Keratinocyte (primary cell): ENCODE results near the gene IGFBP5. TPM values are rescaled to one million over a fixed set of nuclear protein-coding genes. Genes with fewer than 3 reads are reported as not detected.

ENCODE experiments used
- DNase-seq: peaks from one replicate; pipeline ENCODE4 v3.0.0-alpha.2; 2011; ENCODE audit warnings: low read depth, missing footprints, low spot score
- FAIRE-seq: peaks from 2 replicates; lab custom pipeline; 2011; peaks lifted over from hg19 to GRCh38; lab: Jason Lieb, UNC
- H2AFZ ChIP-seq: 2 replicates; pipeline ENCODE4 v1.6.0; 2012; ENCODE audit warnings: low read length, control low read depth, inconsistent platforms; ENCODE audit not compliant: control insufficient read depth
- H3K27ac ChIP-seq: 2 replicates; pipeline ENCODE4 v1.5.1; 2011; ENCODE audit warnings: low read length; ENCODE audit not compliant: control insufficient read depth, insufficient read depth
- H3K27me3 ChIP-seq: 3 replicates; pipeline ENCODE4 v1.6.0; 2011; ENCODE audit warnings: low read length; ENCODE audit not compliant: control insufficient read depth, insufficient read depth; ENCODE audit errors: extremely low read depth
- H3K36me3 ChIP-seq, 2 experiments: 2 replicates in 1 of 2; 3 replicates in 1 of 2; pipeline ENCODE4 v1.5.1; 2011; ENCODE audit warnings: low read length in 2 of 2, mild to moderate bottlenecking in 1 of 2; ENCODE audit not compliant: control insufficient read depth in 2 of 2, insufficient read depth in 2 of 2; ENCODE audit errors: extremely low read depth in 1 of 2
- H3K4me1 ChIP-seq: 3 replicates; pipeline ENCODE4 v1.5.1; 2011; ENCODE audit warnings: low read length; ENCODE audit not compliant: control insufficient read depth, insufficient read depth; ENCODE audit errors: extremely low read depth
- H3K4me2 ChIP-seq: 3 replicates; pipeline ENCODE4 v1.6.0; 2011; ENCODE audit warnings: low read depth, low read length; ENCODE audit not compliant: control insufficient read depth, insufficient read depth; ENCODE audit errors: extremely low read depth
- H3K4me3 ChIP-seq, 3 experiments: fragments of 200-600 bp in 1 of 3; sonication (generic) in 1 of 3; 2 replicates in 2 of 3; 3 replicates in 1 of 3; pipeline ENCODE4 v1.5.1; 2011 to 2016; ENCODE audit warnings: low read length in 3 of 3, mild to moderate bottlenecking in 3 of 3, control low read depth in 2 of 3, inconsistent platforms in 1 of 3, low read depth in 1 of 3, mixed read lengths in 1 of 3, mixed run types in 1 of 3, moderate library complexity in 1 of 3; ENCODE audit not compliant: control insufficient read depth in 2 of 3, insufficient read depth in 2 of 3; ENCODE audit errors: extremely low read depth in 1 of 3
- H3K79me2 ChIP-seq: 2 replicates; pipeline ENCODE4 v1.6.0; 2012; ENCODE audit warnings: low read length; ENCODE audit not compliant: control insufficient read depth, insufficient read depth
- H3K9ac ChIP-seq: 3 replicates; pipeline ENCODE4 v1.6.0; 2011; ENCODE audit warnings: low read length; ENCODE audit not compliant: control insufficient read depth, insufficient read depth; ENCODE audit errors: extremely low read depth
- H3K9me1 ChIP-seq: 3 replicates; pipeline ENCODE4 v1.6.0; 2011; ENCODE audit warnings: low read length; ENCODE audit not compliant: control insufficient read depth, insufficient read depth; ENCODE audit errors: extremely low read depth
- H3K9me3 ChIP-seq: 2 replicates; pipeline ENCODE4 v1.5.1; 2012; ENCODE audit warnings: low read depth, low read length; ENCODE audit not compliant: control insufficient read depth
- H4K20me1 ChIP-seq: 3 replicates; pipeline ENCODE4 v1.6.0; 2011; ENCODE audit warnings: low read length; ENCODE audit not compliant: control insufficient read depth, insufficient read depth; ENCODE audit errors: extremely low read depth
- EZH2 ChIP-seq: IDR thresholded peaks from one replicate; pipeline ENCODE4 v1.6.1; 2012; ENCODE audit warnings: inconsistent platforms, mild to moderate bottlenecking, low read length, moderate library complexity
- dilution Hi-C: fragments of 300-500 bp; cut with MboI; formaldehyde crosslinking; loops from one replicate; pipeline ENCODE4 v1.7.0; 2020; ENCODE audit warnings: low sequenced_read_pairs; ENCODE audit not compliant: extremely low pct_ligation_motif_present
- polyA plus RNA-seq, 5 experiments: library from polyadenylated mRNA; depleted of rRNA in 3 of 5; stranded (reverse) in 3 of 5; stranded (forward) in 1 of 5; unstranded in 1 of 5; fragments of >200 nt; gene quantifications; 1 replicate in 1 of 5; 2 replicates in 3 of 5; 3 replicates in 1 of 5; pipeline versions ENCODE4 v1.2.1 to v1.2.3, GENCODE V29; 2011 to 2012; ENCODE audit warnings: missing spikeins in 2 of 5, low read depth in 1 of 5, low replicate concordance in 1 of 5
- TF ChIP-seq, protein P1 (sequence below), 3 experiments: IDR thresholded peaks in 1 of 3; conservative IDR thresholded peaks in 1 of 3; optimal IDR thresholded peaks in 1 of 3; 2 replicates in 2 of 3; 3 replicates in 1 of 3; pipeline versions ENCODE3 to v1.5.1; 2011; ENCODE audit warnings: low read length in 3 of 3, mild to moderate bottlenecking in 3 of 3, moderate library complexity in 2 of 3, control low read depth in 1 of 3, inconsistent platforms in 1 of 3; ENCODE audit not compliant: insufficient read depth in 2 of 3; ENCODE audit errors: extremely low read depth in 1 of 3

Gene IGFBP5
- polyA plus RNA-seq, 1 donor (not counting 4 experiments of a cell fraction or from before 2014, with no cell fraction given), result 1.1 TPM

DNA sequence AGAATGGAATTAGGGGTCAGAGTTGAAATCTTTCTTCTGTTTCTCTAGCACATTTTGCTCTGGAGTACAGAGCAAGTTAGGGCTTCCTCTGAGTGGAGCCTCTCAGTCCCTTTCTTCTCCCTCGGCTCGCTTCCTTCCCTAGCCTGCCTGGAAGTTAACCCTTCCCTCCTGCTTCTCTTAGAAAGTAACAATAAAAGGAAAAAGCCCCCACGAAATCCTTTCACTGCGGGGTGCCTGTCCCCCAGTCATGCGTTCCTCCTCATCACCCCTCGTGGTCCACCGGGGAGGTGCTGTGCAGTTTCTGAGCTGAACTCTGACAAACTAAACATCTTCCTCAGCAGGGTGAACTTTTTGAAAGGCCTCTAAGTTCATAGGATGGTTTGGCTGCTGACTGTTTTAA is 60.2 kb downstream of the IGFBP5 start:
- Histone ChIP-seq H3K4me3 (no peak overlapping the region), H3K9me1 (no peaks in the 10 kb centered on the region), H3K4me2 (no peak overlapping the region), H3K9ac (no peak overlapping the region), H3K27me3 (peaks cover 40% of the 10 kb centered on the region), H3K36me3 (no peaks in the 10 kb centered on the region), H3K27ac (no peak overlapping the region), H4K20me1 (no peaks in the 10 kb centered on the region), H3K4me1 (peaks cover 12% of the 10 kb centered on the region), H3K9me3 (no peaks in the 10 kb centered on the region), H2AFZ (no peak overlapping the region), H3K79me2 (no peaks in the 10 kb centered on the region)
- dilution Hi-C loops, result no loop called here
- no peak for DNase-seq
- TF ChIP-seq, protein P1, sequence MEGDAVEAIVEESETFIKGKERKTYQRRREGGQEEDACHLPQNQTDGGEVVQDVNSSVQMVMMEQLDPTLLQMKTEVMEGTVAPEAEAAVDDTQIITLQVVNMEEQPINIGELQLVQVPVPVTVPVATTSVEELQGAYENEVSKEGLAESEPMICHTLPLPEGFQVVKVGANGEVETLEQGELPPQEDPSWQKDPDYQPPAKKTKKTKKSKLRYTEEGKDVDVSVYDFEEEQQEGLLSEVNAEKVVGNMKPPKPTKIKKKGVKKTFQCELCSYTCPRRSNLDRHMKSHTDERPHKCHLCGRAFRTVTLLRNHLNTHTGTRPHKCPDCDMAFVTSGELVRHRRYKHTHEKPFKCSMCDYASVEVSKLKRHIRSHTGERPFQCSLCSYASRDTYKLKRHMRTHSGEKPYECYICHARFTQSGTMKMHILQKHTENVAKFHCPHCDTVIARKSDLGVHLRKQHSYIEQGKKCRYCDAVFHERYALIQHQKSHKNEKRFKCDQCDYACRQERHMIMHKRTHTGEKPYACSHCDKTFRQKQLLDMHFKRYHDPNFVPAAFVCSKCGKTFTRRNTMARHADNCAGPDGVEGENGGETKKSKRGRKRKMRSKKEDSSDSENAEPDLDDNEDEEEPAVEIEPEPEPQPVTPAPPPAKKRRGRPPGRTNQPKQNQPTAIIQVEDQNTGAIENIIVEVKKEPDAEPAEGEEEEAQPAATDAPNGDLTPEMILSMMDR (optimal IDR thresholded peaks at IDR 0.05 in 1 of 3, IDR thresholded peaks at IDR 0.05 in 1 of 3, conservative IDR thresholded peaks at IDR 0.05 in 1 of 3; ENCODE audit: extremely low read depth in 1 of 3, insufficient read depth in 2 of 3, low read length in 3 of 3), result no peak
- no peak for FAIRE-seq

DNA sequence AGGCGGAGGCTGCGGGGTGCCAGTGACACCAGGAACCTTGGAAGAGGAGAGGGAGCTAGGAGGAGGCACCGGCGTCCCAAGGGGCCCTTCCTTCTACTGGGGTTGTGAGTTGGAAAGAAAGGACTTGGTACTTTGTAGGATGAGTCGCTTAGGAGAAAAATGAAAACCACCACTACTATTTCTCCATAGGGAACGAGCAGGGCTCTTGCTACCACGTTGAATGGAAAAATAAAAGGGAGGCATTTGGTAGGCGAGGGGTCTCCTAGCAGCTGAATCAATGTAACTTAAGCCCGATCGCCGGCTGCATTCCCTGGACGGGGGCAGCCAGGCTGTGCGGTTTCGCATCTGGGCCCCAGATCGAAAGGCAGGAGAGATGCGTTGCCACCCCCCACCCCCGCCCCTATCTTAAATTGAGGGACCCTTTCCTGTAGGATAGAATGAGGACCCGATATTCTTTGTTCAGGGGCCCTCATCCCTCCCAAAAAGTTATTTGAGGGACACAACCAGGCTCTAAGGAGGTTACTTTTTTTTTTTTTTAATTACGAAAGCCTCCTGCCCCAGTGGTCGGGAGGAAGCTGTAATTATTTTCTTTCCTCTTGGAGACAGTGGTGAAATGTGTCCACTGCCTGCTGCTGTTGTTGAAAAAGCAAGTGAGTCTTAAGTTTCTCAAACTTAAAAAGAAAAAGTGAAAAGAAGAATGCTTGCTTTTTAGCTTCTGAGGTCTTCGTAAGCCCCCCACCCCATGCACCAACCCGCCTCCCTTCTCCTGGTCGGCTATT is 60.8 kb downstream of the IGFBP5 start:
- Histone ChIP-seq H3K27ac (no peak overlapping the region), H3K79me2 (no peaks in the 10 kb centered on the region), H3K9me1 (no peaks in the 10 kb centered on the region), H3K4me3 (peak overlapping the region; percentile 36 to 59 (median 53)), H3K36me3 (no peaks in the 10 kb centered on the region), H3K4me2 (peak overlapping the region; percentile 83), H3K27me3 (peaks cover 40% of the 10 kb centered on the region), H3K9ac (no peak overlapping the region), H2AFZ (no peak overlapping the region), H3K9me3 (no peaks in the 10 kb centered on the region), H4K20me1 (no peaks in the 10 kb centered on the region), H3K4me1 (peaks cover 12% of the 10 kb centered on the region)
- DNase-seq (no peak), FAIRE-seq (no peak)
- dilution Hi-C loops, result no loop called here
- TF ChIP-seq, protein P1 (optimal IDR thresholded peaks at IDR 0.05 in 1 of 3, IDR thresholded peaks at IDR 0.05 in 1 of 3, conservative IDR thresholded peaks at IDR 0.05 in 1 of 3; ENCODE audit: extremely low read depth in 1 of 3, insufficient read depth in 2 of 3, low read length in 3 of 3), result no peak
- peak; percentile 80 for TF ChIP-seq EZH2
